Peyer's patch (tissue), 4 donors: ENCODE measurements around the gene TMEM150A.

Source experiments
- POLR2A ChIP-seq, 2 donors: fragments of 450-650 bp; IDR thresholded peaks; one replicate each; pipeline ENCODE4 v1.5.1; 2017; ENCODE audit warnings: antibody characterized with exemption in 2 of 2, mild to moderate bottlenecking in 2 of 2, moderate library complexity in 2 of 2
- TF ChIP-seq, protein P1 (sequence below), 6 experiments: fragments of 450-650 bp in 4 of 6; fragments of 200-600 bp in 2 of 6; sonication (generic) in 1 of 6; IDR thresholded peaks; one replicate each; pipeline ENCODE4 v1.5.1; 2017 to 2019; ENCODE audit warnings: antibody characterized with exemption in 6 of 6, mild to moderate bottlenecking in 3 of 6, moderate library complexity in 1 of 6

DNA sequence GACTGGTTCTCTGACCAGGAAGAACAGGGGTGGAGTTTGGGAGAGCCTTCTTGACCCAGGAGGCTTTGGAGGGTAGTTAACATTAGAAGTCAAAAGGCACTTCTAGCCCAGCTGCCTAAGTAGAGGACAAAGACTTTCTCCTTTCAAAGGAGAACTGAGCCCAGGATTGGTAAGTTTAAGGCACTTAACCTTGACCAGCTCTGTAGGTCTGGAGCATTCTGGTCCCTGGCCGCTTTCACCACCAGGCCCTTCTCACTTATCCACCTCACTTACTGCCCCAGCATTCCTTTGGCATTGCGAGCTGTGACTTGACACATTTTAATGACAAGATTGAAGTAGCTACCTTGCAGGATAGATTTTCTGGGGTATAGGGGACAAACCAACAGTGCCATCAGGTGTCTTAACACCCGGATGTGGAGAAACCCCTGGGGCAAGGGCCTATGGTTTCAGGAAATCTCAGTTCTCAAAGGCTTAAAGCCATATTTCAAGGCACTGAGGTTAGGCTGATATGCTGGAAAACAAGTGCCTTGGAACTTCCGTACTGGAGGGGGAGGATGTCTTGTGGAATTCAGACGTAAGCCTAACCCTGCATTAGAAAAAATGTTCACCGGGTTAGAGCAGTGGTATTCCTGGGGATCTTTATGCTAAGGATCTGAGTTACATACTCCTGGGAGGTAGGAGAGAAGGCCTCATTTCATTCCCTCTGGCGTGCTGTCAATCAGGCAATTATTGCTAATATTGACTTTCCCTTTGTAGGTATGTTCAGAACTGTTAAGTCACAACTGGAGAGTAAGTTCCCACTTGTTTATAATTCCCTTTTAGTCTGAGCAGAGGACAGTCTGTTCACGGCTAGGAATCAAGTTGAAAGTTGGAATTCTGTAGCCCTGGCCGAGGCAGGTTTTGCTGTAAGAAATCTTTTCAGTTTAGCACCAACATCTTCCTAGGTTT, 5.0 kb upstream of the TMEM150A start:
- TF ChIP-seq, protein P1, sequence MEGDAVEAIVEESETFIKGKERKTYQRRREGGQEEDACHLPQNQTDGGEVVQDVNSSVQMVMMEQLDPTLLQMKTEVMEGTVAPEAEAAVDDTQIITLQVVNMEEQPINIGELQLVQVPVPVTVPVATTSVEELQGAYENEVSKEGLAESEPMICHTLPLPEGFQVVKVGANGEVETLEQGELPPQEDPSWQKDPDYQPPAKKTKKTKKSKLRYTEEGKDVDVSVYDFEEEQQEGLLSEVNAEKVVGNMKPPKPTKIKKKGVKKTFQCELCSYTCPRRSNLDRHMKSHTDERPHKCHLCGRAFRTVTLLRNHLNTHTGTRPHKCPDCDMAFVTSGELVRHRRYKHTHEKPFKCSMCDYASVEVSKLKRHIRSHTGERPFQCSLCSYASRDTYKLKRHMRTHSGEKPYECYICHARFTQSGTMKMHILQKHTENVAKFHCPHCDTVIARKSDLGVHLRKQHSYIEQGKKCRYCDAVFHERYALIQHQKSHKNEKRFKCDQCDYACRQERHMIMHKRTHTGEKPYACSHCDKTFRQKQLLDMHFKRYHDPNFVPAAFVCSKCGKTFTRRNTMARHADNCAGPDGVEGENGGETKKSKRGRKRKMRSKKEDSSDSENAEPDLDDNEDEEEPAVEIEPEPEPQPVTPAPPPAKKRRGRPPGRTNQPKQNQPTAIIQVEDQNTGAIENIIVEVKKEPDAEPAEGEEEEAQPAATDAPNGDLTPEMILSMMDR (IDR thresholded peaks at IDR 0.05): no peak
- no peak for TF ChIP-seq POLR2A (IDR thresholded peaks at IDR 0.05)
